HuH-7.5 (cell line): Measurements from ENCODE around the gene CORO2B.

Experiments
- DNase-seq: peaks from one replicate; pipeline ENCODE4 v3.0.0; 2011; ENCODE audit warnings: low spot score

CORO2B gene

DNA sequence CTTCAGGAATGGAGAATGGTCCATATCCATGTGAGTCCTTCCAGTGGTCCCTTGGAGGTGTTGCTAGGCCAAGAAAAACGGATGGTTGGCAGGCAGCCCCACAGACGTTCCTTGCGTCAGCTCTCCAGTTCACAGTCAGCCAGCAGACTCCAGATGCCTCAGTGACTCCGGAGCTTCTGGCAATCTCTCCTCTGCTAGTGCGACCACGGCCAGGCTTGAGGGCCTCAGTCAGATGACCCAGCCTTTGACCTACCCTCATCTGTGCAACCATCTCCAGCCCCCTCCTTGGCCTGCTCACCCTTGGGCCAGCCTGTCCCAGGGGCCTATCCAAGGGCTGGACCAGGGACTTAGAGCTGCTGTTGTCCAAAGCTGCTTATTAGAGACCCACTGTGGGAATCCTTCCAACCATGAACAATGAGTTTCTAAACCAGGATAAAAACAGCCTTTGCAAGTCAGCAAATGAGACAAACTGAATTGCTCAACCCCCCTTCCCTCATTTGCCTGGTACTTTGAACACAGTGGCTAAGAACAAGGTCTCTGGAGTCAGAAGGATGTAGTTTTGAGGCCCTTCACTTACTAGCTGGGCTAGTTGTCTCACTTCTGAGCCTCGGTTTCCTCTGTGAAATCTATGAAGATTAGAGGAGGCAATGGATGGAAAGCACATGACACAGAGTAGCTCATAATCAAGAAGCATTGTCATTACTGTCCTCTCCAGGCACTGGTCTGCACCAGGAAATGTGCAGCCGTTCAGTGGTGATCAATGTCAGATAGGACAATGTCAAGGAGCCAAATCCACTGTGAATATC is 197.1 kb downstream of the CORO2B start:
- DNase-seq = no peak

DNA sequence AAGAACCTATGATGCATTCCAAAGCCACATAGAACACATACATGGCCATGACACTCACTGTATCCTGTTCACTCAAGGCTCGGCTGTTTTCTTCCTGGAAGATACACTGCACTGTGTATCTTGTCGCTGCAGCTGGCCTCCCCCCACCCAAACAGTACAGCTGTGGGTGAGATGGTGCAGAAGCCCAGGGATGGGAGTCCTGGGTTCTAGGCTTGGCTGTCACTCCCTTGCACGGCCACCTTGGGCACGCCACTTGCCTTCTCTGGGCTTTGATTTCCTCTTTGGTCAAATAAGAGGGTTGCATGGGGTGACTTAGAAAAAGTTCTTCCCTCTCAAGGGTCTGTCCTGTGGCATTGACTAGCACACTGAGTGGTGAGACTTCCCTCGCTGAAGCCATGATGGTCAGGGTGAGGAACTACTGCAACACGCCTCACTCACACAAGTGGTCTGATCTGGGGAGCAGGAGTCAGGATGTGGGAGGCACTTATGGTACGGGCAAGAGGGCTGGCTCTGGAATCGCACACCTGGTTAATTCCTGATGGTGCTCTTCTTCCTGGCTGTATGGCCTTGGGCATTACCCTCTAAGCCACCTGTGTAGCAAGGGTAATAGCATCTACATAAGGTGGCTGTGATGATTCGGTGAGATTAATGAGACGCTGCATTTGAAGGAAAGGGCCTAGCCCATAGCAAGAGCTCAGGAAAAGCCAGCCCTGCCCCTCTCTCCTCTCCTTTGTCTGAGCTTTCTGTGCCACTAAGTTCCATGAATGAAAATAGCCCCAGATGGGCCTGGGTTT is 197.9 kb downstream of the CORO2B start:
- DNase-seq = no peak
